B cell (primary cell): ENCODE measurements around the gene COL25A1. TPM values are rescaled to one million over a fixed set of nuclear protein-coding genes. Genes with fewer than 3 reads are reported as not detected.

Experiments used
- ATAC-seq: fragments of 200-7000 bp; cut with Tn5 transposase; one replicate; pipeline ENCODE4 v1.10.0; 2021; ENCODE audit warnings: low read depth, mild to moderate bottlenecking, moderate number of reproducible peaks, moderate library complexity
- CTCF ChIA-PET: fragments of 350-600 bp; sonication (Branson Sonifier 250); formaldehyde crosslinking; loops from one replicate; lab custom pipeline; 2021; ENCODE audit warnings: antibody characterized with exemption, inconsistent platforms; lab: Charles Lee
- POLR2A ChIA-PET: fragments of 350-600 bp; sonication (Branson Sonifier 250); formaldehyde crosslinking; loops from one replicate; lab custom pipeline; 2021; ENCODE audit warnings: antibody characterized with exemption; lab: Charles Lee
- DNase-seq: peaks from one replicate; pipeline ENCODE4 v3.0.0; 2013
- H2AFZ ChIP-seq: 2 replicates; pipeline ENCODE4 v1.6.1; 2012; ENCODE audit warnings: mild to moderate bottlenecking, low read depth, low read length; ENCODE audit not compliant: insufficient read depth, poor library complexity, severe bottlenecking
- H3K27ac ChIP-seq, 2 donors: 1 replicate in 1 of 2; 2 replicates in 1 of 2; pipeline ENCODE4 v1.5.1; 2012 to 2013; ENCODE audit warnings: low read length in 2 of 2, mild to moderate bottlenecking in 2 of 2, moderate library complexity in 1 of 2
- H3K27me3 ChIP-seq, 4 experiments: fragments of 200-600 bp in 1 of 4; sonication (generic) in 1 of 4; replicated peaks in 1 of 4; 1 replicate in 2 of 4; 2 replicates in 2 of 4; pipeline versions ENCODE4 v1.6.1 to v1.7.0; 2013 to 2016; ENCODE audit warnings: low read length in 3 of 4, mild to moderate bottlenecking in 2 of 4, mixed read lengths in 1 of 4, moderate library complexity in 1 of 4; ENCODE audit not compliant: insufficient read depth in 4 of 4, control insufficient read depth in 3 of 4; ENCODE audit errors: control extremely low read depth in 1 of 4
- H3K36me3 ChIP-seq, 2 experiments: replicated peaks in 1 of 2; 1 replicate in 1 of 2; 2 replicates in 1 of 2; pipeline versions ENCODE4 v1.6.1 to v1.7.1; 2013; ENCODE audit warnings: low read length in 1 of 2; ENCODE audit not compliant: insufficient read depth in 2 of 2, control insufficient read depth in 1 of 2; ENCODE audit errors: control extremely low read depth in 1 of 2, extremely low read depth in 1 of 2
- H3K4me1 ChIP-seq, 2 donors: fragments of 200-600 bp in 1 of 2; sonication (generic) in 1 of 2; 1 replicate in 1 of 2; 2 replicates in 1 of 2; pipeline versions ENCODE4 v1.5.1 to v1.6.1; 2013 to 2017; ENCODE audit warnings: low read length in 2 of 2; ENCODE audit not compliant: control insufficient read depth in 2 of 2, insufficient read depth in 2 of 2
- H3K4me2 ChIP-seq: replicated peaks from 2 replicates; pipeline ENCODE3; 2012; ENCODE audit warnings: mild to moderate bottlenecking, low read depth, low read length; ENCODE audit not compliant: poor library complexity, severe bottlenecking
- H3K4me3 ChIP-seq, 5 experiments: fragments of 200-600 bp in 1 of 5; sonication (generic) in 1 of 5; 1 replicate in 3 of 5; 2 replicates in 2 of 5; pipeline versions ENCODE4 v1.5.1 to v1.7.0; 2011 to 2016; ENCODE audit warnings: low read length in 4 of 5, mild to moderate bottlenecking in 4 of 5, low read depth in 2 of 5, control low read depth in 1 of 5, moderate library complexity in 1 of 5; ENCODE audit not compliant: insufficient read depth in 1 of 5; ENCODE audit errors: control extremely low read depth in 1 of 5, extremely low read depth in 1 of 5
- H3K79me2 ChIP-seq: fragments of 200-600 bp; sonication (generic); one replicate; pipeline ENCODE4 v1.6.0; 2016; ENCODE audit warnings: low read length; ENCODE audit not compliant: control insufficient read depth, insufficient read depth
- H3K9ac ChIP-seq: fragments of 200-600 bp; sonication (generic); 2 replicates; pipeline ENCODE4 v1.6.1; 2017; ENCODE audit warnings: mild to moderate bottlenecking, low read length, moderate library complexity
- H3K9me3 ChIP-seq, 3 donors: one replicate each; pipeline versions ENCODE4 v1.6.1 to v1.7.1; 2013; ENCODE audit warnings: low read length in 2 of 3; ENCODE audit not compliant: control insufficient read depth in 2 of 3, insufficient read depth in 1 of 3; ENCODE audit errors: control extremely low read depth in 1 of 3
- H4K20me1 ChIP-seq: 2 replicates; pipeline ENCODE4 v1.6.0; 2012; ENCODE audit warnings: mild to moderate bottlenecking, low read length; ENCODE audit not compliant: insufficient read depth, control insufficient read depth, poor library complexity, severe bottlenecking
- H3K27ac Mint-ChIP-seq: one replicate; pipeline ENCODE4 v1.8.0; 2021; ENCODE audit warnings: mixed read lengths
- H3K27me3 Mint-ChIP-seq: one replicate; pipeline ENCODE4 v1.8.0; 2021; ENCODE audit warnings: mixed read lengths
- H3K4me1 Mint-ChIP-seq: one replicate; pipeline ENCODE4 v1.8.0; 2021; ENCODE audit warnings: mixed read lengths
- H3K4me3 Mint-ChIP-seq: one replicate; pipeline ENCODE4 v1.8.0; 2021; ENCODE audit warnings: mixed read lengths
- H3K9me3 Mint-ChIP-seq: one replicate; pipeline ENCODE4 v1.8.0; 2022; ENCODE audit warnings: mixed read lengths; ENCODE audit not compliant: insufficient read depth
- CTCF ChIP-seq: fragments of 200-600 bp; IDR thresholded peaks from one replicate; pipeline ENCODE4 v1.8.0; 2022; ENCODE audit warnings: antibody characterized with exemption, mild to moderate bottlenecking
- EZH2 ChIP-seq: IDR thresholded peaks from 2 replicates; pipeline ENCODE4 v1.6.1; 2012; ENCODE audit warnings: borderline replicate concordance, low read depth, mild to moderate bottlenecking, moderate library complexity, low read length; ENCODE audit not compliant: insufficient read depth, poor library complexity, severe bottlenecking
- intact Hi-C: fragments of 100-400 bp; cut with micrococcal nuclease; formaldehyde crosslinking; loops from one replicate; pipeline ENCODE4 v1.10.0; 2022
- polyA plus RNA-seq: library from polyadenylated mRNA; depleted of rRNA; stranded (reverse); fragments of >200 nt; gene quantifications from 2 replicates; pipeline ENCODE4 v1.2.3, GENCODE V29; 2012
- total RNA-seq, 2 donors: library from RNA; stranded (reverse); fragments of 120-200 nt in 1 of 2; gene quantifications; 1 replicate in 1 of 2; 2 replicates in 1 of 2; pipeline versions ENCODE4 v1.2.3 to v1.2.4, GENCODE V29; 2013 to 2022

Gene COL25A1
- total and polyA plus RNA-seq, 2 donors (not counting 1 experiment from before 2014, with no cell fraction given), result not detected

- intact Hi-C loops, result no loop called here
These were observed 138.4 kb downstream of the COL25A1 start for GRCh38 chr4:109164011-109164410.

GRCh38 chr4:109163493-109163892 is 139.0 kb downstream of the COL25A1 start:
- Mint-ChIP-seq H3K27me3 (no peaks in the 10 kb centered on the region), H3K4me3 (no peak overlapping the region), H3K27ac (no peak overlapping the region), H3K4me1 (no peaks in the 10 kb centered on the region), H3K9me3 (no peaks in the 10 kb centered on the region)
- DNase-seq, result no peak
- no peaks in the 10 kb centered on the region for H4K20me1 ChIP-seq
- TF ChIP-seq EZH2, result no peak
- TF ChIP-seq CTCF, result no peak
- intact Hi-C loops, result no loop called here
- no peaks in the 10 kb centered on the region for H3K79me2 ChIP-seq
- no peaks in the 10 kb centered on the region for H3K9me3 ChIP-seq
- no peak for ATAC-seq
- H2AFZ ChIP-seq, result no peak overlapping the region
- H3K9ac ChIP-seq, result no peak overlapping the region
- no peak overlapping the region for H3K4me2 ChIP-seq
- no peak overlapping the region for H3K27ac ChIP-seq
- POLR2A ChIA-PET, result no interaction called here
- H3K4me1 ChIP-seq, result no peaks in the 10 kb centered on the region
- no peak overlapping the region for H3K4me3 ChIP-seq
- no peaks in the 10 kb centered on the region for H3K27me3 ChIP-seq
- no peaks in the 10 kb centered on the region for H3K36me3 ChIP-seq
- CTCF ChIA-PET, result no interaction called here

More at GRCh38 chr4:109164011-109164410, 138.4 kb downstream of the COL25A1 start:
- no peaks in the 10 kb centered on the region for H3K9me3 Mint-ChIP-seq
- H3K4me3 ChIP-seq, result no peak overlapping the region
- no peak overlapping the region for H3K4me2 ChIP-seq
- no peaks in the 10 kb centered on the region for H3K4me1 ChIP-seq
- H3K27me3 ChIP-seq, result no peaks in the 10 kb centered on the region
- no peak overlapping the region for H3K27ac Mint-ChIP-seq
- no peak for TF ChIP-seq CTCF
- no peak for TF ChIP-seq EZH2
- H3K4me3 Mint-ChIP-seq, result no peak overlapping the region
- DNase-seq (no peak), ATAC-seq (no peak)
- no peak overlapping the region for H2AFZ ChIP-seq
- H3K79me2 ChIP-seq, result no peaks in the 10 kb centered on the region
- H3K4me1 Mint-ChIP-seq, result no peaks in the 10 kb centered on the region
- H3K9me3 ChIP-seq, result no peaks in the 10 kb centered on the region
- no peak overlapping the region for H3K27ac ChIP-seq
- H3K9ac ChIP-seq, result no peak overlapping the region
- no peaks in the 10 kb centered on the region for H3K36me3 ChIP-seq
- no peaks in the 10 kb centered on the region for H4K20me1 ChIP-seq
- no peaks in the 10 kb centered on the region for H3K27me3 Mint-ChIP-seq
- ChIA-PET POLR2A (no interaction called here), CTCF (no interaction called here)
